Measurements from ENCODE around the gene SENP3.

SENP3 gene

GRCh38 chr17:7579001-7579833 lies 17.5 kb downstream of the SENP3 start, which contains the start of gene CD68 (continued):
- TF ChIP-seq ZNF654 (tag by site-specific recombination; IDR thresholded peaks at IDR 0.05; ENCODE audit: low read depth) (no peak), ZFP37 (tag by site-specific recombination; IDR thresholded peaks at IDR 0.05) (peak; percentile 40), MEIS1 (CRISPR knock-in tag; IDR thresholded peaks at IDR 0.05; ENCODE audit: borderline replicate concordance) (no peak), TRIM28 (IDR thresholded peaks at IDR 0.05; ENCODE audit: borderline replicate concordance, low read length) (peak; percentile 78; the same call in 1 of the 2 replicates), GLI4 (tag by site-specific recombination; IDR thresholded peaks at IDR 0.05) (no peak), ZSCAN4 (tag by site-specific recombination; IDR thresholded peaks at IDR 0.05) (no peak), ZNF394 (tag by site-specific recombination; IDR thresholded peaks at IDR 0.05; ENCODE audit: borderline replicate concordance) (0 out of 2 replicates have a peak, but pooled peaks have one; percentile 13), ZNF629 (tag by site-specific recombination; IDR thresholded peaks at IDR 0.05) (peak; percentile 91), ZNF747 (tag by site-specific recombination; IDR thresholded peaks at IDR 0.05) (no peak), KLF10 (tag by site-specific recombination; IDR thresholded peaks at IDR 0.05) (peak; percentile 77), ZNF501 (tag by site-specific recombination; IDR thresholded peaks at IDR 0.05) (peak; percentile 74; the same call in 1 of the 2 replicates), ZSCAN16 (tag by site-specific recombination; IDR thresholded peaks at IDR 0.05) (no peak), CTCF (tag by site-specific recombination; IDR thresholded peaks at IDR 0.05) (no peak), ZNF140 (tag by site-specific recombination; IDR thresholded peaks at IDR 0.05) (no peak), ZFP41 (tag by site-specific recombination; IDR thresholded peaks at IDR 0.05; ENCODE audit: borderline replicate concordance) (no peak), PRDM4 (tag by site-specific recombination; IDR thresholded peaks at IDR 0.05) (peak; percentile 78), ZNF561 (tag by site-specific recombination; IDR thresholded peaks at IDR 0.05; ENCODE audit: borderline replicate concordance) (peak; percentile 46; the same call in 1 of the 2 replicates), ZNF266 (tag by site-specific recombination; IDR thresholded peaks at IDR 0.05; ENCODE audit: low read depth) (no peak), ZNF664 (tag by site-specific recombination; IDR thresholded peaks at IDR 0.05) (no peak), ZNF518A (tag by site-specific recombination; conservative IDR thresholded peaks at IDR 0.05; ENCODE audit: low read depth) (0 out of 2 replicates have a peak, but pooled peaks have one; percentile 30), TSHZ1 (tag by site-specific recombination; IDR thresholded peaks at IDR 0.05; ENCODE audit: borderline replicate concordance) (no peak), BCL11A (tag by site-specific recombination; IDR thresholded peaks at IDR 0.05; ENCODE audit: low read depth) (peak; percentile 78), ZSCAN30 (tag by site-specific recombination; IDR thresholded peaks at IDR 0.05) (peak; percentile 46; the same call in 1 of the 2 replicates), ZNF202 (tag by site-specific recombination; IDR thresholded peaks at IDR 0.05; ENCODE audit: borderline replicate concordance) (no peak)

Data from HEK293 (cell line).